Measurements from ENCODE around the gene GINS2. TPM values are rescaled to one million over a fixed set of nuclear protein-coding genes. Genes with fewer than 3 reads are reported as not detected.
A peak's percentile ranks its signal among the peaks of the same experiment; 100 is the strongest.

GINS2 gene
- total and polyA plus RNA-seq, 9 donors = 8.5 to 15.5 (median 10.6) TPM

DNA sequence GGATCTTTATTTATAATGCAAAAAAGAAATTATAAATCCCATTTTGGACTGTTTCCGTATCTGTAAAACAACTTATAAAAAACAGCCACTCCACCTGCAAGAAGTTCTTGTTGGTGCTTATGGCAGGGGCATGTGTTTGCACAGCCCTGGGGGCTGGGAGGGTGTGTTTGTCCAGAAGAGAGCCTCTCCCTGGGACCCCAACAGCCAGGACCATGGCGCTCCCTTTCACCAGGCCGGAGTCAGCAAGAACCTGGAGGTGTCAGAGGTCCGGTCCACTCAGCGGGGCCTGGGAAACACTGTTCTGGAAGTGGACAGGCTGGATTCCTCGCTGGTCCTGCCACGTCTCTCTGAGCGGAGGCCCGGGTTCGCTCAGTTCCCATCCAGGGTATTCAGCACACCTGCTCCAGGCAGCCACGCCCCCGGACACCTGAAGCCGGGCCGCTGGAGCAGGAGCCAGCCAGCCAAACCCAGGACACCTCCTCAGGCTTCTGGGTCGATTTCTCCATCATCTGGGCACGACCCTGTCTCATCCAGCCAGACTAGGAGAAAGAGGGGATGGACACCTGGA lies 18.9 kb upstream of the GINS2 start:
- Histone ChIP-seq H3K27me3 (ENCODE audit: control insufficient read depth, insufficient read depth, low read length) (peaks cover 11% of the 10 kb centered on the region), H3K27ac (ENCODE audit: low read length) (no peak overlapping the region), H3K36me3 (ENCODE audit: control insufficient read depth, insufficient read depth, low read length) (no peaks in the 10 kb centered on the region), H3K4me3 (ENCODE audit: low read length) (no peak overlapping the region), H3K9me3 (replicated peaks; ENCODE audit: control insufficient read depth, low read depth, low read length) (peaks cover 9% of the 10 kb centered on the region), H3K4me1 (ENCODE audit: control insufficient read depth, insufficient read depth, low read length) (no peaks in the 10 kb centered on the region)
- DNase-seq = no peak
- 77% methylated on average over 15 of the region's 16 CpGs for WGBS (ENCODE audit: insufficient coverage)

- Histone ChIP-seq H3K27ac (ENCODE audit: low read length) (no peak overlapping the region), H3K4me3 (ENCODE audit: low read length) (no peak overlapping the region), H3K4me1 (ENCODE audit: control insufficient read depth, insufficient read depth, low read length) (no peaks in the 10 kb centered on the region), H3K9me3 (replicated peaks; ENCODE audit: control insufficient read depth, low read depth, low read length) (peaks cover 2% of the 10 kb centered on the region), H3K27me3 (ENCODE audit: control insufficient read depth, insufficient read depth, low read length) (peaks cover 12% of the 10 kb centered on the region), H3K36me3 (ENCODE audit: control insufficient read depth, insufficient read depth, low read length) (no peaks in the 10 kb centered on the region)
- 86% methylated on average over 6 of the region's 11 CpGs for WGBS (ENCODE audit: insufficient coverage)
- no peak for DNase-seq
These were observed 17.8 kb upstream of the GINS2 start for GRCh38 chr16:85706449-85707034.

- Histone ChIP-seq H3K4me1 (ENCODE audit: control insufficient read depth, insufficient read depth, low read length) (no peaks in the 10 kb centered on the region), H3K27ac (ENCODE audit: low read length) (no peak overlapping the region), H3K4me3 (ENCODE audit: low read length) (no peak overlapping the region), H3K9me3 (replicated peaks; ENCODE audit: control insufficient read depth, low read depth, low read length) (peaks cover 2% of the 10 kb centered on the region), H3K36me3 (ENCODE audit: control insufficient read depth, insufficient read depth, low read length) (no peaks in the 10 kb centered on the region), H3K27me3 (ENCODE audit: control insufficient read depth, insufficient read depth, low read length) (peaks cover 9% of the 10 kb centered on the region)
- no peak for DNase-seq
- WGBS (ENCODE audit: insufficient coverage) = 87% methylated on average over 13 of the region's 20 CpGs
These were observed 16.4 kb upstream of the GINS2 start for GRCh38 chr16:85704900-85705846.

GRCh38 chr16:85704011-85704410 lies 15.3 kb upstream of the GINS2 start:
- Histone ChIP-seq H3K4me3 (ENCODE audit: low read length) (no peak overlapping the region), H3K27ac (ENCODE audit: low read length) (no peak overlapping the region), H3K36me3 (ENCODE audit: control insufficient read depth, insufficient read depth, low read length) (no peaks in the 10 kb centered on the region), H3K4me1 (ENCODE audit: control insufficient read depth, insufficient read depth, low read length) (peaks cover 4% of the 10 kb centered on the region), H3K27me3 (ENCODE audit: control insufficient read depth, insufficient read depth, low read length) (peaks cover 2% of the 10 kb centered on the region), H3K9me3 (replicated peaks; ENCODE audit: control insufficient read depth, low read depth, low read length) (peaks cover 2% of the 10 kb centered on the region)
- WGBS (ENCODE audit: insufficient coverage) = 79% methylated on average over 4 of the region's 11 CpGs
- no peak for DNase-seq

DNA sequence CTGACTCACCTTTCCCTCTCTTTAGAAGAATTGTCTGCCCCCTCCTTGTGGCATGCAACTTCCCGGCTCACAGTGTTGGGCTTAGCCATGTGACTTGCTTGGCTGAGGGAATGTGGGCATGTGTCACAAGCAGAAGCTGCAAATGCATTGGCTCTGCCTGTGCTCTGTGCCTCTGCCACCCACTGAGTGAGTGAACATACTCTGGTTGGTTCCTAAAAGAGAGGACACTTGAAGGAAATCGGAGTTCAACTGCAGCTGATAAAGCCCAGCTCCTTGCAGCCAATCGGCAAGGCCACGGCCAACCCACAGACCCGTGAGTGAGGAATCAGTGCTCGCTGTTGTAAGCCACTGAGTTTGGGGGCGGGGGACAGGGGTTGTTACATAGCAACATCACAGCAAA lies 10.9 kb upstream of the GINS2 start:
- DNase-seq = no peak
- H3K4me3 ChIP-seq (ENCODE audit: low read length) = no peak overlapping the region

DNA sequence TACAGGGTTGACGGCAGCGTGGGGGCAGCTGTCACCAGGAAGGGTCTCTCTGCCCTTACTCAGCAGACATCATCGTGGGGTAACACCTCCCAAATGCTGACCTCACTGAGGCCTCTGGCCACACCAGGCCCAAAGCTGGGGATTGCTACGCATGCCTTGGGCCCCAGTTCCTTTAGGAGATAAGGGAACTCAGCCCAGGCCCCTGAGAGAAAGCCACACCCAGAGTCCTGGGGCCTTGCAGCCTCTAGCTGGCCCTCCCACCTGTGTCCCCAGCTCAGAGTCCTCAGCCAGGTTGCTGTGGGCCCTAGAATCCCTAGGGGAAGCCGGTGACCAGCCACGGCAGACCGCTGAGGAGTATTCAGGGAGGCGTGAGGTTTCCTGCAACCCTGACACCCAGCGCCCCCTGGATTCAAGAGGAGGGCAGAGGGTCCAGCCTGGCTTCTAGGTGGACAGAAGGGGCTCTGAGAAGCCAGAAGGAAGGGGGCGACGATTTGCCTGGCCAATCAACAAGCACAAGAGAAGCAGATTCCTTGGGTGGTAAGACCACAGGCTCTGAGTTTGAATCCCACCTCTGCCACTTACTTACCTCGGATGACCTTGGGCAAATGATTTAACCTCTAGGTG lies 10.3 kb upstream of the GINS2 start:
- Histone ChIP-seq H3K9me3 (replicated peaks; ENCODE audit: control insufficient read depth, low read depth, low read length) (peaks cover 2% of the 10 kb centered on the region), H3K4me3 (ENCODE audit: low read length) (no peak overlapping the region), H3K27me3 (ENCODE audit: control insufficient read depth, insufficient read depth, low read length) (peaks cover 24% of the 10 kb centered on the region), H3K27ac (ENCODE audit: low read length) (no peak overlapping the region), H3K4me1 (ENCODE audit: control insufficient read depth, insufficient read depth, low read length) (peaks cover 23% of the 10 kb centered on the region), H3K36me3 (ENCODE audit: control insufficient read depth, insufficient read depth, low read length) (no peaks in the 10 kb centered on the region)
- 84% methylated on average over 6 of the region's 12 CpGs for WGBS (ENCODE audit: insufficient coverage)
- DNase-seq = no peak

More for the DNA sequence above, 10.9 kb upstream of the GINS2 start:
- H3K4me1 ChIP-seq (ENCODE audit: control insufficient read depth, insufficient read depth, low read length) = peaks cover 23% of the 10 kb centered on the region
- no peaks in the 10 kb centered on the region for H3K36me3 ChIP-seq (ENCODE audit: control insufficient read depth, insufficient read depth, low read length)
- peaks cover 2% of the 10 kb centered on the region for H3K9me3 ChIP-seq (replicated peaks; ENCODE audit: control insufficient read depth, low read depth, low read length)
- 60% methylated on average over 3 of the region's 7 CpGs for WGBS (ENCODE audit: insufficient coverage)
- H3K27me3 ChIP-seq (ENCODE audit: control insufficient read depth, insufficient read depth, low read length) = peaks cover 24% of the 10 kb centered on the region
- no peak overlapping the region for H3K27ac ChIP-seq (ENCODE audit: low read length)

DNA sequence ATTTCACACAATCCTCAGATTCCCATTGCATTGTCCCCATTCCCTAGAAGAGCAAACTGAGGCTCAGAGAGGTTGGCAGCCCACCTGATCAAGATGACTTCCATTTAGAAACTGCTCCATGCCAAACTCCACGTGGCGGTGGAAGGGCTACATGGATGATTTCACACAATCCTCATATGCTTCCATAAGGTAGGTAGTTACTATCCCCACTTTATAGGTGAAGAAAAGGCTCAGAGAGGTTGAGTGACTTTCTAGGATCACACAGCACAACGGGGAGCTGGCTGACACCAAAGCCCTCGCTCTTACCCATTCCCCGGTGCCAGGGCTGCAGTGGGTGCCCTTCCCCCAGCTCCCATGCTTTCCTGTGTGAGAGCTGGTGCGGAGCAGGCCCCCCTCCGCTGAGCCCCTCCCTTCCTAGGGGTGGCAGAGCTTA lies 9.7 kb upstream of the GINS2 start:
- Histone ChIP-seq H3K36me3 (ENCODE audit: control insufficient read depth, insufficient read depth, low read length) (no peaks in the 10 kb centered on the region), H3K4me3 (ENCODE audit: low read length) (no peak overlapping the region), H3K9me3 (replicated peaks; ENCODE audit: control insufficient read depth, low read depth, low read length) (peaks cover 2% of the 10 kb centered on the region), H3K4me1 (ENCODE audit: control insufficient read depth, insufficient read depth, low read length) (peaks cover 23% of the 10 kb centered on the region), H3K27ac (ENCODE audit: low read length) (no peak overlapping the region), H3K27me3 (ENCODE audit: control insufficient read depth, insufficient read depth, low read length) (peaks cover 24% of the 10 kb centered on the region)
- 94% methylated on average over 3 of the region's 7 CpGs for WGBS (ENCODE audit: insufficient coverage)
- no peak for DNase-seq

DNA sequence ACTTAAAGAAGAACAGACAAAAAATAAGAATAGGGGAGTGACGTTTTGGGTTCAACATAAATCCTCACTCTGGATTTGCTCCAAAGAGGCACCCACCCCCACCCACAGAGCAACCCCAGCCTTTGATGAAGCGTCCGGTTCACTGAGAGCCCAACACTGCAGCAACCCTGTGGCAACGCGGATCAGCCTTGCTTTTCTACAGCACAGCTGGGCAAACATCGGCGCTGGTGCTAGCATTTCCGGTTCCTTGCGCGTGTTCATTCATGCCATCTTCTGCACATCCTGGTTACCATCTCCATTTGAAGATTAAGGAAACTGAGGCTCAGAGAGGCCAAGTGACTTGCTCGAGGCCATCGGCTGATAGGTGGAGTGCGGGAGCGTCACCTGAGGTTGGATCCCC lies 8.7 kb upstream of the GINS2 start:
- peaks cover 23% of the 10 kb centered on the region for H3K4me1 ChIP-seq (ENCODE audit: control insufficient read depth, insufficient read depth, low read length)
- H3K27ac ChIP-seq (ENCODE audit: low read length) = no peak overlapping the region
- H3K9me3 ChIP-seq (replicated peaks; ENCODE audit: control insufficient read depth, low read depth, low read length) = peaks cover 2% of the 10 kb centered on the region
- no peak overlapping the region for H3K4me3 ChIP-seq (ENCODE audit: low read length)
- no peaks in the 10 kb centered on the region for H3K36me3 ChIP-seq (ENCODE audit: control insufficient read depth, insufficient read depth, low read length)
- peaks cover 24% of the 10 kb centered on the region for H3K27me3 ChIP-seq (ENCODE audit: control insufficient read depth, insufficient read depth, low read length)
- WGBS (ENCODE audit: insufficient coverage) = 77% methylated on average over 13 of the region's 14 CpGs
- no peak for DNase-seq

DNA sequence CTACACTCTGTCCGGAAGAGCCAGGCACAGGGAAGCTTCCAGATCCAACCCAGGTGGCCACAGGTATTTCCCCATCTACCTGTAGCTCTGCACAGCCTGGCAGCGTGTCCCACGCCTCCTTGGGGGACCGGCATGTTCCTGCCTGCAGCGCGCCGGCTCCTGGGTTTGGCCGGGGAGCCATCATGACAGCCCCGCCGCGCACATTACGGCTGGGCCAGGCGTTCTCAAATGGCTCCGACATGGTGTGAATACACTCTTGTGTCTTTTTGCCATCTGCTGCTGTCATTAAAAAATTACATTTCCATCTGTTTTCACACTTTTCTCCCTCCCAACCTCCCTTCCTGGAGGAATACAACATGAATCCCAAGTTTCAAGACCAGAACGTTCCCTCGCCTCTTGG lies 8.0 kb upstream of the GINS2 start:
- Histone ChIP-seq H3K4me3 (ENCODE audit: low read length) (no peak overlapping the region), H3K4me1 (ENCODE audit: control insufficient read depth, insufficient read depth, low read length) (peaks cover 23% of the 10 kb centered on the region), H3K9me3 (replicated peaks; ENCODE audit: control insufficient read depth, low read depth, low read length) (peaks cover 1% of the 10 kb centered on the region), H3K27me3 (ENCODE audit: control insufficient read depth, insufficient read depth, low read length) (peaks cover 23% of the 10 kb centered on the region), H3K27ac (ENCODE audit: low read length) (no peak overlapping the region), H3K36me3 (ENCODE audit: control insufficient read depth, insufficient read depth, low read length) (no peaks in the 10 kb centered on the region)
- WGBS (ENCODE audit: insufficient coverage) = 26% methylated on average over 14 of the region's 16 CpGs
- peak; percentile 66 for DNase-seq
